CD4-positive, alpha-beta T cell (primary cell): ENCODE measurements around the gene ABCC11. TPM values are rescaled to one million over a fixed set of nuclear protein-coding genes. Genes with fewer than 3 reads are reported as not detected.

Experiments used
- ATAC-seq: fragments of 200-7000 bp; cut with Tn5 transposase; one replicate; pipeline ENCODE4 v1.10.0; 2022; ENCODE audit warnings: mild to moderate bottlenecking; ENCODE audit not compliant: poor library complexity
- CTCF ChIA-PET: fragments of 350-600 bp; sonication (Branson Sonifier 250); formaldehyde crosslinking; loops from one replicate; lab custom pipeline; 2021; ENCODE audit warnings: antibody characterized with exemption, inconsistent platforms; lab: Charles Lee
- POLR2A ChIA-PET: fragments of 350-600 bp; sonication (Branson Sonifier 250); formaldehyde crosslinking; loops from one replicate; lab custom pipeline; 2021; ENCODE audit warnings: antibody characterized with exemption, inconsistent platforms; lab: Charles Lee
- DNase-seq, 14 experiments: peaks; one replicate each; pipeline ENCODE4 v3.0.0-alpha.2; 2013 to 2020; ENCODE audit warnings: mixed read lengths in 2 of 14
- H3K27ac ChIP-seq, 2 donors: one replicate each; pipeline versions ENCODE4 v1.5.1 to v1.7.0; 2013; ENCODE audit warnings: low read length in 2 of 2, low read depth in 1 of 2, mild to moderate bottlenecking in 1 of 2
- H3K27me3 ChIP-seq, 2 experiments: 1 replicate in 1 of 2; 2 replicates in 1 of 2; pipeline versions ENCODE4 v1.6.1 to v1.7.0; 2013; ENCODE audit warnings: low read length in 2 of 2, control low read depth in 1 of 2, mild to moderate bottlenecking in 1 of 2, moderate library complexity in 1 of 2; ENCODE audit not compliant: insufficient read depth in 2 of 2, control insufficient read depth in 1 of 2
- H3K36me3 ChIP-seq: one replicate; pipeline ENCODE4 v1.6.1; 2013; ENCODE audit warnings: low read length, control low read depth; ENCODE audit not compliant: insufficient read depth
- H3K4me1 ChIP-seq: one replicate; pipeline ENCODE4 v1.6.1; 2013; ENCODE audit warnings: low read length, control low read depth; ENCODE audit not compliant: insufficient read depth
- H3K4me3 ChIP-seq: one replicate; pipeline ENCODE4 v1.5.1; 2013; ENCODE audit warnings: mild to moderate bottlenecking, low read length, moderate library complexity
- H3K9me3 ChIP-seq, 2 experiments: 1 replicate in 1 of 2; 2 replicates in 1 of 2; pipeline versions ENCODE4 v1.6.1 to v1.7.0; 2013; ENCODE audit warnings: low read length in 2 of 2, mild to moderate bottlenecking in 2 of 2, control low read depth in 1 of 2, moderate library complexity in 1 of 2; ENCODE audit not compliant: control insufficient read depth in 1 of 2, insufficient read depth in 1 of 2
- H3K27ac Mint-ChIP-seq: one replicate; pipeline ENCODE4 v1.8.0; 2020; ENCODE audit warnings: mixed read lengths
- H3K27me3 Mint-ChIP-seq: one replicate; pipeline ENCODE4 v1.8.0; 2021; ENCODE audit warnings: mixed read lengths
- H3K36me3 Mint-ChIP-seq: one replicate; pipeline ENCODE4 v1.8.0; 2021; ENCODE audit warnings: low read depth, mixed read lengths
- H3K4me1 Mint-ChIP-seq: one replicate; pipeline ENCODE4 v1.8.0; 2021; ENCODE audit warnings: low read depth, mixed read lengths
- H3K4me3 Mint-ChIP-seq: one replicate; pipeline ENCODE4 v1.8.0; 2020; ENCODE audit warnings: mild to moderate bottlenecking, mixed read lengths
- H3K9me3 Mint-ChIP-seq: one replicate; pipeline ENCODE4 v1.8.0; 2020; ENCODE audit warnings: mixed read lengths
- intact Hi-C, 2 experiments: fragments of 100-400 bp; cut with DNase I in 1 of 2; cut with micrococcal nuclease in 1 of 2; formaldehyde crosslinking; loops; one replicate each; pipeline versions ENCODE4 v1.15.1 to v1.9.0; 2023 to 2025; cut with DNase I, micrococcal nuclease
- total RNA-seq, 174 experiments: library from RNA in 2 of 174; stranded (reverse) in 2 of 174; gene quantifications; one replicate each; pipeline ENCODE4 v1.2.3 and lab custom pipeline; 2021 to 2026
- TF ChIP-seq, protein P1 (sequence below): fragments of 200-600 bp; IDR thresholded peaks from one replicate; pipeline ENCODE4 v1.8.0; 2022; ENCODE audit warnings: antibody characterized with exemption, mild to moderate bottlenecking

Gene ABCC11
- total RNA-seq, 2 experiments from 2014 or later: 0.08 TPM; not detected in 1

- Mint-ChIP-seq H3K27me3 (peaks cover 14% of the 10 kb centered on the region), H3K9me3 (no peaks in the 10 kb centered on the region), H3K4me1 (no peaks in the 10 kb centered on the region), H3K4me3 (no peak overlapping the region), H3K36me3 (no peaks in the 10 kb centered on the region), H3K27ac (no peak overlapping the region)
- peaks cover 0 to 3% of the 10 kb centered on the region in 2 experiments for H3K27me3 ChIP-seq
- ChIA-PET CTCF (interaction anchor here (0.6 to 0.9 kb wide), 2 partner anchors 691 to 1174 kb away, joined by 3 to 4 read pairs; no protein-coding TSS in a partner anchor), POLR2A (no interaction called here)
- TF ChIP-seq, protein P1, sequence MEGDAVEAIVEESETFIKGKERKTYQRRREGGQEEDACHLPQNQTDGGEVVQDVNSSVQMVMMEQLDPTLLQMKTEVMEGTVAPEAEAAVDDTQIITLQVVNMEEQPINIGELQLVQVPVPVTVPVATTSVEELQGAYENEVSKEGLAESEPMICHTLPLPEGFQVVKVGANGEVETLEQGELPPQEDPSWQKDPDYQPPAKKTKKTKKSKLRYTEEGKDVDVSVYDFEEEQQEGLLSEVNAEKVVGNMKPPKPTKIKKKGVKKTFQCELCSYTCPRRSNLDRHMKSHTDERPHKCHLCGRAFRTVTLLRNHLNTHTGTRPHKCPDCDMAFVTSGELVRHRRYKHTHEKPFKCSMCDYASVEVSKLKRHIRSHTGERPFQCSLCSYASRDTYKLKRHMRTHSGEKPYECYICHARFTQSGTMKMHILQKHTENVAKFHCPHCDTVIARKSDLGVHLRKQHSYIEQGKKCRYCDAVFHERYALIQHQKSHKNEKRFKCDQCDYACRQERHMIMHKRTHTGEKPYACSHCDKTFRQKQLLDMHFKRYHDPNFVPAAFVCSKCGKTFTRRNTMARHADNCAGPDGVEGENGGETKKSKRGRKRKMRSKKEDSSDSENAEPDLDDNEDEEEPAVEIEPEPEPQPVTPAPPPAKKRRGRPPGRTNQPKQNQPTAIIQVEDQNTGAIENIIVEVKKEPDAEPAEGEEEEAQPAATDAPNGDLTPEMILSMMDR: no peak
- peaks cover 7% of the 10 kb centered on the region for H3K4me1 ChIP-seq
- ATAC-seq: no peak
- intact Hi-C loops: loop anchor here (2.0 to 5.0 kb wide), 4 partner anchors 475 to 1540 kb away; no protein-coding TSS in a partner anchor
- H3K27ac ChIP-seq: no peak overlapping the region
- no peak overlapping the region for H3K4me3 ChIP-seq
- no peaks in the 10 kb centered on the region for H3K9me3 ChIP-seq
- H3K36me3 ChIP-seq: no peaks in the 10 kb centered on the region
- DNase-seq: no peak
Measured at GRCh38 chr16:48157794-48158193, 89.5 kb downstream of the ABCC11 start.

DNA sequence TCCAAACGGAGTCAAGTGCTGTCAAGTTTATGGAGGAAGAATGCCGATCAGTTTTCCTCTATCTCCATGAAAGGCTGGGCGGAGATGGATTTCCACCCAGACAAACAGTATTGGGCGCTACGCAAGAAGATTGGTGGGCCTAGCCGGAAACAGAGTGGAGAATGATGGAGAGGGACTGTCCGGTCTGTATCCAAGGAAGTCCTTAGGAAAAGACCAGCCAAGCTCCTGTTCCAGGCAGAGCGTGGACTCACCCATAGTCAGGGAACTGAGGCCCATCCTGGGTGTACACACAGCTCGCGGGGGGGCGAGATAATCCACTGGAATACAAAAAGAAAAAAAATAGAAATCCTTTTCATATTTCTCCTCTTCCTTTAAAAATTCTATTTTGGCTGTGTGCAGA, 90.0 kb downstream of the ABCC11 start:
- no peaks in the 10 kb centered on the region for H3K36me3 ChIP-seq
- intact Hi-C loops: loop anchor here (2.0 to 5.0 kb wide), 4 partner anchors 475 to 1540 kb away; no protein-coding TSS in a partner anchor
- H3K27me3 ChIP-seq: peaks cover 0 to 3% of the 10 kb centered on the region in 2 experiments
- peaks cover 14% of the 10 kb centered on the region for H3K27me3 Mint-ChIP-seq
- H3K9me3 ChIP-seq: no peaks in the 10 kb centered on the region
- no peaks in the 10 kb centered on the region for H3K4me1 Mint-ChIP-seq
- H3K4me3 Mint-ChIP-seq: no peak overlapping the region
- no peak overlapping the region for H3K27ac Mint-ChIP-seq
- ChIA-PET CTCF (interaction anchor here (0.6 to 0.9 kb wide), 2 partner anchors 691 to 1174 kb away, joined by 3 to 4 read pairs; no protein-coding TSS in a partner anchor), POLR2A (no interaction called here)
- H3K4me1 ChIP-seq: peaks cover 7% of the 10 kb centered on the region
- no peak overlapping the region for H3K27ac ChIP-seq
- H3K36me3 Mint-ChIP-seq: no peaks in the 10 kb centered on the region
- DNase-seq (no peak), ATAC-seq (no peak)
- TF ChIP-seq, protein P1: no peak
- no peaks in the 10 kb centered on the region for H3K9me3 Mint-ChIP-seq
- no peak overlapping the region for H3K4me3 ChIP-seq

DNA sequence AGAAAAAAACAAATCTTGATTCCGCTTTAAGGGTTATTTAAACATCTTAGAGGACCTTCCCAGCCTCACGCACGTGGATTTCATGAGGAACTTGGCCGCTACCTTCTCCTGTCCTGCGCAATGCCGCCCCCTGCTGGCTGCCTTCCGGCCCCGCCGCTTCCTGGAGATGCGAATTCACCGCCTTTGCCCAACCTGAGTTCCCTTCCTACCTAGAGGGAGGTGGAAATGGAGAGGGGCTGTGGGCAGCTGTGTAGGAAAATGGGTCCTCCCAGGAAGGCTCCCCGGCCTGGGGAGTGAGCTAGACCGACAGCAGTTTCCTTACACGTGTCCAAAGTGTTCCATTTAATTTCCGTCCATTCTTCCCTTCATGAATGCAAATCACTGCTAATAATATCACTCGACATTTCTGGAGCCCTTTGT, 90.5 kb downstream of the ABCC11 start:
- Histone ChIP-seq H3K27ac (no peak overlapping the region), H3K27me3 (peaks cover 0 to 3% of the 10 kb centered on the region in 2 experiments), H3K36me3 (no peaks in the 10 kb centered on the region), H3K9me3 (no peaks in the 10 kb centered on the region), H3K4me1 (peaks cover 7% of the 10 kb centered on the region), H3K4me3 (no peak overlapping the region)
- no peaks in the 10 kb centered on the region for H3K4me1 Mint-ChIP-seq
- ChIA-PET POLR2A (no interaction called here), CTCF (no interaction called here)
- no peak overlapping the region for H3K27ac Mint-ChIP-seq
- H3K36me3 Mint-ChIP-seq: no peaks in the 10 kb centered on the region
- TF ChIP-seq, protein P1: peak; percentile 94
- no peak overlapping the region for H3K4me3 Mint-ChIP-seq
- ATAC-seq (peak; percentile 74), DNase-seq (peak; percentile 62 to 86 (median 76))
- no peaks in the 10 kb centered on the region for H3K9me3 Mint-ChIP-seq
- intact Hi-C loops: loop anchor here (1.0 to 5.0 kb wide), 5 partner anchors 476 to 1539 kb away; no protein-coding TSS in a partner anchor
- peaks cover 14% of the 10 kb centered on the region for H3K27me3 Mint-ChIP-seq
